Sciatic nerve (tissue), 2 donors: ENCODE results near the gene NSD2. TPM values are rescaled to one million over a fixed set of nuclear protein-coding genes. Genes with fewer than 3 reads are reported as not detected.
"Not testable (repeated sequence)": the region's sequence is repeated elsewhere in the genome, so short reads cannot be mapped to it uniquely, and the experiment has no call there.

Experiments
- ATAC-seq: fragments of 200-7000 bp; cut with Tn5 transposase; one replicate; pipeline ENCODE4 v1.9.1; 2020; ENCODE audit warnings: mild to moderate bottlenecking, moderate library complexity
- DNase-seq: peaks from one replicate; pipeline ENCODE4 v3.0.0-alpha.2; 2020; ENCODE audit warnings: low spot score
- intact Hi-C: fragments of 100-400 bp; cut with DNase I; formaldehyde crosslinking; loops from one replicate; pipeline ENCODE4 v1.14.2; 2022
- total RNA-seq: library from RNA; stranded (reverse); fragmentation: NEBNext Ultra II Directional; extraction: Animal tissue kit (Norgen Biotek cat#: 25700); gene quantifications from one replicate; pipeline ENCODE4 v1.2.1, GENCODE V29; 2021
- donor health status: DM: no; HTN: no; CAD: no.
- donor health status: DM: no; HTN: no; CAD: no.

The NSD2 gene
- total RNA-seq, 1 donor from 2014 or later, result 51.4 TPM

DNA sequence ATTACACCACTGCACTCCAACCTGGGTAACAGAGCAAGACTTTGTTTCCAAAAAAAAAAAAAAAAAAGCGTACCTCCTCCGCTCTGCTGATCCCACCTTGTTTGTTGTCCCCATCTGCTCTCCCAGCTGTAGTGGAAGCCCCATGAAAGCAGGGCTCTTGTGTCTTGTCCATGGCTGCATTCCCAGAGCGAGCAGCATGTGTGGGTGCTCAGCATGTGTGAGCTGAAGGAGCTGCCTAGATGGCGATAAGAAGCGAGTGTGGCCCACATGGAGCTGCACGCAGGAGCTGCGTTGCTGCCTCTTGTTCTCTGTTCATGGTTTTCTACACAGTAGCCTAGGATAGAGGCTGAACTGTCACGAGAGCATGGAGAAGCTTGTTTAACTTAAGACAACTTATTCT is 12.4 kb downstream of the NSD2 start:
- ATAC-seq (no peak), DNase-seq (no peak)
- intact Hi-C loops, result no loop called here

DNA sequence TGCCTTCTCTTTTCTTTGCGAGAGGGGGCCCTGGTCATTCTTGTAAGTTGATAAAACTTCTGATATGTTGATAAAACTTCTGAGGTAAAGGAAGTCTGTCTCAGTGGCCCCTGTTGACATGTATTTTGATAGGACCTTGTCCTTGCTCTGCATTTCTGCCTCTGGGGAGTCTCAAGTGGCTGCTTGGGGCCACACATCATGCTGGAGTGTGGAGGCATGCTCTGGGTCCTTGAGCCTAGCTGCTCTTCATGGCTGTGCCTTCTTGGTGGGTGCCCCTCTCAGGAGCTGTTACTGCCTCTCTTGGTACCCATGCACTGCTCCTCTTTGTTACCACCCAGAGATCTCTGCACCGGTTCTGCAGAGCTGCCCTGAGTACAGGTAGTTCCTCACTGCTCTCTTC is 14.2 kb downstream of the NSD2 start:
- ATAC-seq (no peak), DNase-seq (no peak)
- intact Hi-C loops, result no loop called here

DNA sequence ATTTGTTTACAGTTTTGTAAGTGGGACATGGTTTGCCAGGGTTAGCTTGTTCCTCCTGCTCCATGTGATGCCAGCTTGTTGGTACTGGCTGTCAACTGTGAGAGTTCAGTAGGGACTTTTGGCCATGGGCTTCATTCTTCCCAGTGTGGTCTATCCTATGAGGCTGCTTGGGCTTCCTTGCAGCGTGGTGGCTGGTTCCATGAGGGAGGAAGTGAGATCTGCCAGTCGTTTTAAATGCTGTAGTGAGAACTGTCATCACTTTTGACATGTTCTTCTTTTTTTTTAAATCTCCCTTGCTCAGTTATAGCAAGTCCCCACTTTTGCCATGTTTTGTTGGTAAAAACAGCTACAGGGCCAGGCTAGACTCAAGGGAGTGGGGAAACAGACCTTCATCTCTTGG is 15.9 kb downstream of the NSD2 start:
- ATAC-seq (no peak), DNase-seq (no peak)
- intact Hi-C loops, result no loop called here

- intact Hi-C loops, result no loop called here
- peak; percentile 32 for DNase-seq
- ATAC-seq, result no peak
These were observed 19.9 kb downstream of the NSD2 start for GRCh38 chr4:1890979-1891570.

DNA sequence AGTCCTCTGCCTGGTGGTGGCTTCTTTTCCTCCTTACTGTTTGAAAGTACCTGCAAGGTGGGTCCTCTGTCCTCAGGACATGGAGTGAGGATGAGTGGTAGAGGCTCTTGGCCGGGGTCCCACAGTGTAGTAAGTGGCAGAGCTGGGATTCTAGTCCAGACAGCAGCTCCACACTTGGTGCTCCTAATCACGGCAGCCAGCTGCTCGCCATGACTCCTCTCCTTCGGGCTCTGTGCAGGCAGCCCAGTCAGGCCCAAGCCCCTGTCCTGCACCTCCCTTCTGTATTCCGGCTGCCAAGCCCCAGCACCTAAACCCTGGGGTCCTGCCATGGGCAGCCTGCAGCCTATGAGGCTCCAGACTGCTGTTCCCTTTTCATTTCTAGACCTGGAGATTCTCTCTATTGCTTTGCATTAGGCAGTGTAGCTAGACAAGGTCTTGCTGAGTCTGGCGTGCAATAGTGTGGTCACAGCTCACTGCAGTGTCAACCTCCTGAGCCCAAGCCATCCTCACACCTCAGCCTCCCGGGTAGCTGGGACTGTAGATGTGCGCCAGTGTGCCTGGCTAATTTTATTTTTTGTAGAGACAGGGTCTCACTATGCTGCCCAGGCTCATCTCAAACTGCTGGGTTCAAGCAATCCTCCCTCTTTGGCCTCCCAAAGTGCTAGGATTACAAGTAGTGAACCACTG is 24.9 kb downstream of the NSD2 start:
- intact Hi-C loops, result no loop called here
- DNase-seq, result peak; percentile 38
- no peak for ATAC-seq

DNA sequence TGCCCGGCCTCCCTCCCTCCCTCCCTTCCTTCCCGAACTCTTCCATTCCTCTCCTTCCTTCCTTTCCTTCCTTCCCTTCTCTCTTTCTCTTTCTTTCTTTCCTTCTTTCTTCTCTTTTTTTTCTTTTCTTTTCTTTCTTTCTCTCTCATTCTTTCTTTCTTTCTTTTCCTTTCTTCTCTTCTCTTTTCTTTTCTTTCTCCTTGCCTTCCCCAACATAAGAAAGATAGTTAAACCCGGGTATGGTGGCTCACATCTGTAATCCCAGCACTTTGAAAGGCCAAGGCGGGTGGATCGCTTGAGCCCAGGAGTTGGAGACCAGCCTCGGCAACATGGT is 25.4 kb downstream of the NSD2 start:
- ATAC-seq (no peak), DNase-seq (peak; percentile 15)
- intact Hi-C loops, result no loop called here

- peak; percentile 10 for DNase-seq
- intact Hi-C loops, result no loop called here
- ATAC-seq, result no peak
These were observed 26.8 kb downstream of the NSD2 start for GRCh38 chr4:1898007-1898406.

GRCh38 chr4:1898681-1899080 is 27.5 kb downstream of the NSD2 start:
- DNase-seq, result no peak
- intact Hi-C loops, result no loop called here
- no peak for ATAC-seq

DNA sequence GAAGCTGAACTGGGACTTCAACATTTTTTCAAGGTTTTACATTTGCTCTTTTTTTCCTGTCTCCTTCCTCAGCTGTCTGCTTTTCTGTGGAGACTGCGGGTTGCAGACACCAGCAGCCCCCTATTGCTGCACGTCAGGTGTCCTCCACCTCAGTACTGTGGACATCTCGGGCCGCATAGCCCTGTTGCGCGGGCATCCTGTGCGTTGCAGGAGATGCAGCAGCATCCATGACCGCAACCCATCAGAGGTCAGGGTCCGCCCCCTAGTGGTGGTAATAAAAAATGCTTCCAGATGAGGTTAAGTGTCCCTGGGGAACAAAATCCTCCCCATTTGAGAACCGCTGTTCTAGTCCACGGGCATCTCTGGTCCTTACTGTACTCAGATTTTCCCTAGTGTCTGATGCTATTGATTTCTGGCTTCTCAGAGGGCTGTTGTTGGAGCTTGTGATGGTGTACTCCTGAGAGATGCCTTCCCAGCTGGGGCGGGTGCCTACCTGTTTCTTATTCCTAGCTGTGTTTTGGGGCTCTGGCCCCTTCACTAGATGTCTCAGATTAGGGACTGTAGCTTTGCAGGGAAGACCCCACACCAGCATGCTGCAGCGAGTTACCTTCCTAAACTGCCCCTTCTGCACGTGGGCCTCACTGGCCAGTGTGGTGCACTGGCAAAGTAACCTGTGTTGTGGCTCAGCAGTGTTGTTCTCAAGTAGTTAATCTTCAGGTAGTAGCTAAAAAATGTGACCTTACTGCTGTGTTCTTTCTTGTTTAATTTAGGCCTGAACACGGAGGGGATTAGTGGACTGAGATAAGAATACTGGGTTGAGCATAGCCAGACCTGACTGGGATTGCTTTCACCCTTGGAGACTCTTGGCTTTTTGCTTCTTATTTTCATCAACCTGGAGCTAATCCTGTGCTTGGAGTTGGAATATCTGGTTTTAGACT is 28.2 kb downstream of the NSD2 start:
- DNase-seq (peak; percentile 78), ATAC-seq (peak; percentile 93)
- intact Hi-C loops, result loop anchor here (5.0 kb wide), 1 partner anchor 152 kb away; no protein-coding TSS in a partner anchor

- intact Hi-C loops, result loop anchor here (5.0 kb wide), 1 partner anchor 153 kb away; no protein-coding TSS in a partner anchor
- ATAC-seq, result no peak
- DNase-seq, result peak; percentile 36
These were observed 28.9 kb downstream of the NSD2 start for GRCh38 chr4:1900087-1900433.

- peak; percentile 35 for DNase-seq
- intact Hi-C loops, result loop anchor here (5.0 kb wide), 1 partner anchor 153 kb away; no protein-coding TSS in a partner anchor
These were observed 29.4 kb downstream of the NSD2 start for GRCh38 chr4:1900624-1901023.

GRCh38 chr4:1901127-1901526 is 29.9 kb downstream of the NSD2 start:
- DNase-seq (peak; percentile 51), ATAC-seq (no peak)
- intact Hi-C loops, result loop anchor here (5.0 kb wide), 1 partner anchor 154 kb away; no protein-coding TSS in a partner anchor

More at GRCh38 chr4:1900624-1901023, 29.4 kb downstream of the NSD2 start:
- ATAC-seq, result no peak

DNA sequence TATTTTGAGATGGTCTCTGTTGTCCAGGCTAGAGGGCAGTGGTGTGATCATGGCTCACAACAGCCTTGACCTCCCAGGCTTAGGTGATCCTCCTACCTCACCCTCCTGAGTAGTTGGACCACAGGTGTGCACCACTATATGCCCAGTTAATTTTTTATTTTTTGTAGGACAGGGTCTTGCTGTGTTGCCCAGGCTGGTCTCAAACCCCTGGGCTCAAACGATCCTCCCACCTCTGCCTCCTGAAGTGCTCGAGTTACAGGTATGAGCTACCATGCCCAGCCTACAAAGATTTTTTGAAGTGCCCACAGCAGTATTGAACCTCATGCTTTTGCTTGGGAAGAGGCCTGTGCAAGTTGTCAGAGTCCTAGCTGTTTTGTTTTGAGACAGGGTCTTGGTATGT is 31.1 kb downstream of the NSD2 start:
- ATAC-seq (no peak), DNase-seq (no peak)
- intact Hi-C loops, result loop anchor here (5.0 kb wide), 1 partner anchor 155 kb away; no protein-coding TSS in a partner anchor

DNA sequence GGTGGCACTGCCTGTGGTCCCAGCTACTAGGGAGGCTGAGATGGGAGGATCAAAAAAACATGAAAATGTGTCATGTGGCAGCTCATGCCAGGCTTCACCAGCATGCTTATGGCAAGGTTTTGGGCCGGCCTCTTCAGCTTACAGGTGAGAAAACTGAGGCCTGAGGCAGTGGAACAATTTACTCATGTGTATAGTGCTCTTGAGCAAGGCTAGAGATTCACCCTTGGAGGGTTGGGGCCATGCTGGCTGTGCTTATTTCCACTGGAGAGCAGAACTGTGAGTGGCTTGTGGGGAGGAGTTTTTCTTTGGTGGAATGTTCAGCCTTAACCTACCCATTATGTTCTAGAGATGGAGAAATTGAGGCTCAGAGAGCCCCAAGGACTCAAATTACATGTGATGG is 31.8 kb downstream of the NSD2 start:
- peak; percentile 30 for DNase-seq
- intact Hi-C loops, result loop anchor here (5.0 kb wide), 1 partner anchor 156 kb away; no protein-coding TSS in a partner anchor
- no peak for ATAC-seq

- intact Hi-C loops, result loop anchor here (5.0 kb wide), 1 partner anchor 157 kb away; no protein-coding TSS in a partner anchor
- DNase-seq (no peak), ATAC-seq (no peak)
These were observed 32.8 kb downstream of the NSD2 start for GRCh38 chr4:1904042-1904441.

DNA sequence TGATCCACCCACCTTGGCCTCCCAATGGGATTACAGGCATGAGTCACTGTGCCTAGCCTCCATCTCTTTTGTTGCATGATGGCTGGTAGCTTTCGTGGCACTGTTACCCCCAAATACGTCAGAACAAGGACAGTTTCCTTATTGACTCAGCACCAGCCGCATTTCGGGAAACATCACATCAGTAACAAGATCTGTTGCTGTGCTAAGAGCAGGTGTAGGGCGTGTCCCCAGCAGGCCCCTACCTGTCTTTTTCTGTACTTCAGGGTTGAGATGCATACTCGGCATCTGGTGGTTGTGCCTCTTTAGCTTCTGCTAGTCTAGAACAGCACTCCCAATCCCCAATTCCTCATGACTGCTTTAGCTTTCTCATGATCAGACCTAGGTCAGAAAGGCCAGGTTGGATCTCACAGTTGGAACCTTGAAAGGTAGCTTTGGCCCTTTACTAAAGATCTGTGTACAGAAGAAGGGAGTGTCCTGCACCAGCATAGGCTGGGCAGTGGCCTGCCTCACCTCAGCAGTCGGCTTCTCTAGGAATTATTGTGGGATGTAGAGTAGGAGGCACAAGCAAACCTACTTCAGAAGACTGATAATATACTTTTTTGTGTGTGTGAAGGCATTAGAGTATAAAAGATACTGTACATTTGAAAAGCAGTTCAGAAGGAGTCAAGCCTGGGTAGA is 36.8 kb downstream of the NSD2 start:
- intact Hi-C loops, result no loop called here
- ATAC-seq (no peak), DNase-seq (peak; percentile 26)

DNA sequence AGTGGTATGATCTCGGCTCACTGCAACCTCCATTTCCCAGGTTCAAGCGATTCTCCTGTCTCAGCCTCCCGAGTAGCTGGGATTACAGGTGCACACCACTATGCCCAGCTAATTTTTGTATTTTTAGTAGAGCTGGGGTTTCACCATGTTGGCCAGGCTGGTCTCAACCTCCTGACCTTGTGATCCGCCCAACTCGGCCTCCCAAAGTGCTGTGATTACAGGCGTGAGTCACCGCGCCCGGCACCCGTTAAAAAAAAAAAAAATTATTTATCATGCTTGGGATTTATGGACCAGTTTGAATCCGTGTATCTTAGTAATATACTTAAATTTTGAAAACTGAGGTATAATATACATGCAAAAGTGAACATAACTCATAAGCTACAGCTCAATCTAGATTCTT is 38.5 kb downstream of the NSD2 start:
- intact Hi-C loops, ATAC-seq: not testable (repeated sequence)

GRCh38 chr4:1910643-1911042 is 39.5 kb downstream of the NSD2 start:
- DNase-seq (no peak), ATAC-seq (peak; percentile 52)
- intact Hi-C loops, result no loop called here

More for the DNA sequence above, 38.5 kb downstream of the NSD2 start:
- peak; percentile 8 for DNase-seq

DNA sequence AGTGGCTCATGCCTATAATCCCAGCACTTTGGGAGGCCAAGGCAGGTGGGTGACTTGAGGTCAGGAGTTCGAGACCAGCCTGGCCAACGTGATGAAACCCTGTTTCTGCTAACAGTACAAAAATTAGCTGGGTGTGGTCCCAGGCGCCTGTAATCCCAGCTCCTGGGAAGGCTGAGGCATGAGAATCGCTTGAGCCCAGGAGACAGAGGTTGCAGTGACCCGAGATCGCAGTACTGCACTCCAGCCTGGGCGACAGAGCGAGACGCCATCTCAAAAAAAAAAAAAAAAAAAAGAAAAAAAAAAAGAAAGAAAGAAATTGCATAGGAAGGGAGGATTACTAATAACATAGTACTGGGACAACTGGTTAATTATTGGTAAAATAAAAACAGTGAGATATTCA is 40.1 kb downstream of the NSD2 start:
- ATAC-seq, intact Hi-C loops, DNase-seq: not testable (repeated sequence)
